ENCODE measurements around the gene GUK1.
"Not testable (repeated sequence)": the region's sequence is repeated elsewhere in the genome, so short reads cannot be mapped to it uniquely, and the experiment has no call there.

The GUK1 gene

DNA sequence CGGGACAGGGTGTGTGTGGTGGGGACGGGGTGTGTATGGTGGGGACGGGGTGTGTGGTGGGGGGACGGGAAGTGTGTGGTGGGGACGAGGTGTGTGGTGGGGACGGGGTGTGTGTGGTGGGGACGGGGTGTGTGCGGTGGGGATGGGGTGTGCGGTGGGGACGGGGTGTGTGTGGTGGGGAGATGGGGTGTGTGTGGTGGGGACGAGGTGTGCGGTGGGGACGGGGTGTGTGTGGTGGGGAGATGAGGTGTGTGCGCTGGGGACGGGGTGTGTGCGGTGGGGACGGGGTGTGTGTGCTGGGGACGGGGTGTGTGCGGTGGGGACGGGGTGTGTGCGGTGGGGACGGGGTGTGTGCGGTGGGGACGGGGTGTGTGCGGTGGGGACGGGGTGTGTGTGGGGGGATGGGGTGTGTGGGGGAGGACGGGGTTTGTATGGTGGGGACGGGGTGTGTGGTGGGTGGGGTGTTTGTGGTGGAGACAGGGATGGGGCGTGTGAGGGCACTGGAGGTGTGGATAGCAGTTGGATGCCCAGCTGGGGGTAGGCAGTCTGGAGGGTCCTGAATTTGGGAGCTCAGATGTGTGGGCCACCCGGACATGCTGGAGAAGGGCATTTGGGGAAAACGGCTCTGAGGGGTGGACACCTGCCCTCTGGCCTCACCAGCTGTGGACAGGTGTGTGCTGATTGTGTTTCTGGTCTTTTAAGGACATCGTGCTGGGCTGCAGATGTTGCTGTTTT lies 42.4 kb downstream of the GUK1 start:
- H3K27ac Mint-ChIP-seq: no peak overlapping the region
- no peak overlapping the region for H3K4me3 Mint-ChIP-seq
- no peak for DNase-seq (ENCODE audit: low spot score)
- no peaks in the 10 kb centered on the region for H3K9me3 Mint-ChIP-seq
- H3K27me3 Mint-ChIP-seq (ENCODE audit: low read depth): no peaks in the 10 kb centered on the region
- H3K36me3 Mint-ChIP-seq (ENCODE audit: low read depth): no peaks in the 10 kb centered on the region
- H3K4me1 Mint-ChIP-seq (ENCODE audit: low read depth): peaks cover 4% of the 10 kb centered on the region

GRCh38 chr1:228184152-228184551 lies 44.1 kb downstream of the GUK1 start:
- no peaks in the 10 kb centered on the region for H3K27me3 Mint-ChIP-seq (ENCODE audit: low read depth)
- no peak overlapping the region for H3K27ac Mint-ChIP-seq
- H3K9me3 Mint-ChIP-seq: peaks cover 5% of the 10 kb centered on the region
- no peaks in the 10 kb centered on the region for H3K36me3 Mint-ChIP-seq (ENCODE audit: low read depth)
- no peak for DNase-seq (ENCODE audit: low spot score)
- H3K4me3 Mint-ChIP-seq: no peak overlapping the region
- H3K4me1 Mint-ChIP-seq (ENCODE audit: low read depth): peaks cover 4% of the 10 kb centered on the region

- H3K36me3 Mint-ChIP-seq (ENCODE audit: low read depth): no peaks in the 10 kb centered on the region
- no peak overlapping the region for H3K4me3 Mint-ChIP-seq
- no peak overlapping the region for H3K27ac Mint-ChIP-seq
- DNase-seq (ENCODE audit: low spot score): no peak
- no peaks in the 10 kb centered on the region for H3K27me3 Mint-ChIP-seq (ENCODE audit: low read depth)
- peaks cover 3% of the 10 kb centered on the region for H3K4me1 Mint-ChIP-seq (ENCODE audit: low read depth)
- peaks cover 5% of the 10 kb centered on the region for H3K9me3 Mint-ChIP-seq
Measured at GRCh38 chr1:228185641-228185965, 45.5 kb downstream of the GUK1 start.

- H3K36me3 Mint-ChIP-seq (ENCODE audit: low read depth); DNase-seq (ENCODE audit: low spot score); H3K27me3 Mint-ChIP-seq (ENCODE audit: low read depth); H3K27ac Mint-ChIP-seq; H3K4me1 Mint-ChIP-seq (ENCODE audit: low read depth); H3K4me3 Mint-ChIP-seq; H3K9me3 Mint-ChIP-seq: not testable (repeated sequence)
Measured at GRCh38 chr1:228188249-228188648, 48.2 kb downstream of the GUK1 start.

DNA sequence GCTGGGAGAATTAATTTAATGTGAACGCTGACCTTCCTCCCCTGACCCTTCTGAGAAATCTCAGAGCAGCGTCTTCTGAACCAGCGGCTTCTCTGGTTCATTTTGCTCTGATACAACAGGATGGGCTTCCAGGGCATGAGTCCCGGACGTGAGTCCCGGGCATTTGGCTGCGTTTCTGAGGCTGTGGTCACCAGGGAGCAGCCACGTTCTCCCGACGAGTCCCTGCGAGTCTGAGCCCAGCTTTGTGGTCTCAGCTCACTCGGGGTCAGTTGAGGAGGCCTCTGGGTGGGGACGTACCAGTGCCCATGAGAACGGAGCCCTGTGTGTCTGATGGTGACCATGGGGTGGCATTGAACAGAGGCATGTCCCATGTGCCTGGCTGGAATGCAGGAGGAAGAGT lies 50.1 kb downstream of the GUK1 start:
- Mint-ChIP-seq H3K36me3 (ENCODE audit: low read depth) (no peaks in the 10 kb centered on the region), H3K27me3 (ENCODE audit: low read depth) (no peaks in the 10 kb centered on the region), H3K9me3 (peaks cover 5% of the 10 kb centered on the region), H3K4me3 (no peak overlapping the region), H3K27ac (no peak overlapping the region), H3K4me1 (ENCODE audit: low read depth) (peaks cover 3% of the 10 kb centered on the region)
- DNase-seq (ENCODE audit: low spot score): no peak

- no peak overlapping the region for H3K27ac Mint-ChIP-seq
- H3K27me3 Mint-ChIP-seq (ENCODE audit: low read depth): no peaks in the 10 kb centered on the region
- H3K9me3 Mint-ChIP-seq: peaks cover 5% of the 10 kb centered on the region
- H3K36me3 Mint-ChIP-seq (ENCODE audit: low read depth): no peaks in the 10 kb centered on the region
- H3K4me3 Mint-ChIP-seq: no peak overlapping the region
- peaks cover under 1% of the 10 kb centered on the region for H3K4me1 Mint-ChIP-seq (ENCODE audit: low read depth)
- no peak for DNase-seq (ENCODE audit: low spot score)
Measured at GRCh38 chr1:228190778-228191177, 50.7 kb downstream of the GUK1 start.

GRCh38 chr1:228194436-228194835 lies 54.4 kb downstream of the GUK1 start:
- H3K36me3 Mint-ChIP-seq (ENCODE audit: low read depth): peaks cover 2% of the 10 kb centered on the region
- H3K9me3 Mint-ChIP-seq: peaks cover 11% of the 10 kb centered on the region
- DNase-seq (ENCODE audit: low spot score): no peak

DNA sequence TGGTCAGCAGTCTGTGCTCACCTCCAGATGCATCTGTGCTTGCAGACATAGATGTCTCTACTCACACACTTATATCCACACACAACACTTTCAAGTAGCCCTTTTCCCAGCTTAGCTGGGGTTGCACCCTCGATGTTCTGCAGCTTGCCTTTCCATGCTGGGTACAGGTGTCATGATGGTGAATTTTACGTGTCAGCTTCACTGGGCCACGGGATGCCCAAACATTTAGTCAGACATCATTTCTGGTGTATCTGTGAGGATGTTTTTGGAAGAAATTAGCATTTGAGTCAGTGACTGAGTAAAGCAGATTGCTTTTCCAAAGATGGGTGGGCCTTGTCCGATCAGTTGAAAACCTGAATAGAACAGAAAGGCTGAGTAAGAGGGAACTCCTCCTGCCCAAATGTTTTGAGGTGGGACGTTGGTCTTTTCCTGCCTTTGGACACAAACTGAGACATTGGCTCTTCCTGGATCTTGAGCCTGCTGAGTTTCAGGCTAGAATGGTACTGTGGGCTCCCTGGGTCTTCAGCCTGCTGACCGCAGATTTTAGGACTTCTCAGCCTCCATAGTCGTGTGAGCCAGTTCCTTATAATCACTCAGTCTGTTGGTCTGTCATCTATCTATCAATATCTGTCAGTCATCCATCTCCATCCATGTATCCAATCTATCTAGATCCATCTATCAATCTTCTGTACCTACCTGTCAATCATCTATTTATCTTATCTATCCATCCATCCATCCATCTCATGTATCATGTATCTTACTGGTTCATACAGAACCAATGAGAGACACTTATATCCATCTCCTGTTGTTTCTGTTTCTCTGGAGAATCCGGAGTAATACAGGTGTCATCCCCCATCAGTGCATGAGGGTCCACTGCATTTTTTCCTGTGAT lies 55.1 kb downstream of the GUK1 start:
- Mint-ChIP-seq H3K4me3 (no peak overlapping the region), H3K36me3 (ENCODE audit: low read depth) (peaks cover 2% of the 10 kb centered on the region), H3K9me3 (peaks cover 14% of the 10 kb centered on the region), H3K27ac (no peak overlapping the region), H3K4me1 (ENCODE audit: low read depth) (no peaks in the 10 kb centered on the region), H3K27me3 (ENCODE audit: low read depth) (no peaks in the 10 kb centered on the region)
- no peak for DNase-seq (ENCODE audit: low spot score)

More at GRCh38 chr1:228194436-228194835, 54.4 kb downstream of the GUK1 start:
- H3K27me3 Mint-ChIP-seq (ENCODE audit: low read depth): no peaks in the 10 kb centered on the region
- no peak overlapping the region for H3K4me3 Mint-ChIP-seq
- no peak overlapping the region for H3K27ac Mint-ChIP-seq
- no peaks in the 10 kb centered on the region for H3K4me1 Mint-ChIP-seq (ENCODE audit: low read depth)

GRCh38 chr1:228197555-228198147 lies 57.6 kb downstream of the GUK1 start:
- Mint-ChIP-seq H3K36me3 (ENCODE audit: low read depth) (peaks cover 2% of the 10 kb centered on the region), H3K27me3 (ENCODE audit: low read depth) (no peaks in the 10 kb centered on the region), H3K4me3 (no peak overlapping the region), H3K27ac (no peak overlapping the region), H3K9me3 (peaks cover 18% of the 10 kb centered on the region), H3K4me1 (ENCODE audit: low read depth) (no peaks in the 10 kb centered on the region)
- DNase-seq (ENCODE audit: low spot score): no peak
